HG02938 (cell line): ENCODE results near the gene MAPT.
"Not testable (repeated sequence)": the region's sequence is repeated elsewhere in the genome, so short reads cannot be mapped to it uniquely, and the experiment has no call there.

Experiments
- ATAC-seq: cut with Tn5 transposase; IDR thresholded peaks from one replicate; pipeline ENCODE4 v1.9.1; 2021; ENCODE audit warnings: mild to moderate bottlenecking, moderate library complexity; ENCODE audit not compliant: unreplicated experiment

The MAPT gene

GRCh38 chr17:45861165-45861564, 33.2 kb upstream of the MAPT start:
- ATAC-seq = no peak

GRCh38 chr17:45862127-45862526, 32.2 kb upstream of the MAPT start:
- not testable (repeated sequence) for ATAC-seq

- ATAC-seq = no peak
Observed at GRCh38 chr17:45863857-45864654, 30.3 kb upstream of the MAPT start.

- no peak for ATAC-seq
Observed at GRCh38 chr17:45867171-45867570, 27.2 kb upstream of the MAPT start.

- ATAC-seq = no peak
Observed at GRCh38 chr17:45867702-45868101, 26.7 kb upstream of the MAPT start.

- no peak for ATAC-seq
Observed at GRCh38 chr17:45868276-45868675, 26.1 kb upstream of the MAPT start.

- no peak for ATAC-seq
Observed at GRCh38 chr17:45869676-45870341, 24.5 kb upstream of the MAPT start.

- no peak for ATAC-seq
Observed at GRCh38 chr17:45870342-45870974, 23.9 kb upstream of the MAPT start.

GRCh38 chr17:45871718-45872117, 22.6 kb upstream of the MAPT start:
- ATAC-seq = no peak

GRCh38 chr17:45873728-45874127, 20.6 kb upstream of the MAPT start:
- ATAC-seq = no peak

GRCh38 chr17:45874151-45874550, 20.2 kb upstream of the MAPT start:
- no peak for ATAC-seq

- ATAC-seq = no peak
Observed at GRCh38 chr17:45876539-45876938, 17.8 kb upstream of the MAPT start.

GRCh38 chr17:45877467-45877866, 16.9 kb upstream of the MAPT start:
- no peak for ATAC-seq

GRCh38 chr17:45883063-45883462, 11.3 kb upstream of the MAPT start:
- ATAC-seq = no peak

GRCh38 chr17:45886852-45887251, 7.5 kb upstream of the MAPT start:
- ATAC-seq = no peak

GRCh38 chr17:45888392-45888791, 6.0 kb upstream of the MAPT start:
- no peak for ATAC-seq

- ATAC-seq = no peak
Observed at GRCh38 chr17:45889579-45889978, 4.8 kb upstream of the MAPT start.

- no peak for ATAC-seq
Observed at GRCh38 chr17:45893725-45894021, 681 bp upstream of the MAPT start.

GRCh38 chr17:45895304-45895968, 1.1 kb downstream of the MAPT start:
- ATAC-seq = no peak

GRCh38 chr17:45895969-45896785, 1.8 kb downstream of the MAPT start:
- no peak for ATAC-seq
